GM23338 (cell line): ENCODE results near the gene COL4A2. TPM values are rescaled to one million over a fixed set of nuclear protein-coding genes. Genes with fewer than 3 reads are reported as not detected.

Experiments
- ATAC-seq: fragments of 200-7000 bp; cut with Tn5 transposase; 3 replicates; pipeline ENCODE4 v1.9.1; 2020
- DNase-seq: peaks from one replicate; pipeline ENCODE4 v3.0.0-alpha.2; 2015; ENCODE audit warnings: low spot score
- H2AFZ ChIP-seq: fragments of 200-600 bp; sonication (generic); 2 replicates; pipeline ENCODE4 v1.8.0; 2016; ENCODE audit warnings: antibody characterized with exemption, mild to moderate bottlenecking, moderate library complexity
- H3F3A ChIP-seq: fragments of 200-600 bp; sonication (generic); replicated peaks from 2 replicates; pipeline ENCODE4 v1.8.0; 2017; ENCODE audit warnings: antibody characterized with exemption, mixed run types, low read depth
- H3K27ac ChIP-seq: fragments of 200-600 bp; sonication (generic); 2 replicates; pipeline ENCODE4 v1.6.1; 2016; ENCODE audit warnings: low read depth
- H3K27me3 ChIP-seq: fragments of 200-600 bp; sonication (generic); 2 replicates; pipeline ENCODE4 v1.8.0; 2016; ENCODE audit warnings: mild to moderate bottlenecking, mixed run types, moderate library complexity; ENCODE audit not compliant: insufficient read depth
- H3K36me3 ChIP-seq: fragments of 200-600 bp; sonication (generic); 2 replicates; pipeline ENCODE4 v1.8.0; 2016; ENCODE audit warnings: mild to moderate bottlenecking; ENCODE audit not compliant: insufficient read depth
- H3K4me1 ChIP-seq: fragments of 200-600 bp; sonication (generic); 2 replicates; pipeline ENCODE4 v1.8.0; 2016; ENCODE audit warnings: mild to moderate bottlenecking, moderate library complexity; ENCODE audit not compliant: insufficient read depth
- H3K4me2 ChIP-seq: fragments of 200-600 bp; sonication (generic); 2 replicates; pipeline ENCODE4 v1.7.1; 2017; ENCODE audit warnings: mixed run types
- H3K4me3 ChIP-seq: fragments of 200-600 bp; sonication (generic); 2 replicates; pipeline ENCODE4 v1.6.1; 2016; ENCODE audit warnings: mixed run types
- H3K79me2 ChIP-seq: fragments of 200-600 bp; sonication (generic); replicated peaks from 2 replicates; pipeline ENCODE4 v1.8.0; 2017; ENCODE audit warnings: mild to moderate bottlenecking; ENCODE audit not compliant: insufficient read depth
- H3K9me2 ChIP-seq: fragments of 200-600 bp; sonication (generic); 2 replicates; pipeline ENCODE4 v1.8.0; 2017; ENCODE audit not compliant: insufficient read depth
- H4K20me1 ChIP-seq: fragments of 200-600 bp; sonication (generic); replicated peaks from 2 replicates; pipeline ENCODE4 v1.8.0; 2017; ENCODE audit warnings: mild to moderate bottlenecking; ENCODE audit not compliant: insufficient read depth
- H3K27ac Mint-ChIP-seq: 2 replicates; pipeline ENCODE4 v1.8.0; 2020; ENCODE audit warnings: inconsistent platforms, mild to moderate bottlenecking, moderate library complexity, mixed read lengths
- H3K27me3 Mint-ChIP-seq: 3 replicates; pipeline ENCODE4 v1.8.0; 2022; ENCODE audit warnings: low read depth, mild to moderate bottlenecking, moderate library complexity, mixed read lengths, inconsistent platforms; ENCODE audit not compliant: insufficient read depth, poor library complexity
- H3K36me3 Mint-ChIP-seq: 3 replicates; pipeline ENCODE4 v1.8.0; 2021; ENCODE audit warnings: low read depth, mild to moderate bottlenecking, inconsistent platforms, moderate library complexity, mixed read lengths
- H3K4me1 Mint-ChIP-seq: 3 replicates; pipeline ENCODE4 v1.8.0; 2020; ENCODE audit warnings: mild to moderate bottlenecking, inconsistent platforms, mixed read lengths
- H3K4me3 Mint-ChIP-seq: 3 replicates; pipeline ENCODE4 v1.8.0; 2021; ENCODE audit warnings: moderate library complexity, mild to moderate bottlenecking, inconsistent platforms, mixed read lengths
- H3K9me3 Mint-ChIP-seq: 3 replicates; pipeline ENCODE4 v1.8.0; 2020; ENCODE audit warnings: moderate library complexity, mild to moderate bottlenecking, inconsistent platforms, mixed read lengths
- EZH2phosphoT487 ChIP-seq: fragments of 200-600 bp; sonication (generic); IDR thresholded peaks from one replicate; pipeline ENCODE4 v1.8.1; 2018; ENCODE audit warnings: antibody characterized with exemption; ENCODE audit not compliant: unreplicated experiment
- NANOG ChIP-seq: IDR thresholded peaks from 2 replicates; pipeline ENCODE4 v1.6.1; 2016; ENCODE audit warnings: antibody characterized with exemption, borderline replicate concordance
- POLR2AphosphoS5 ChIP-seq: IDR thresholded peaks from 2 replicates; pipeline ENCODE4 v1.6.1; 2016; ENCODE audit warnings: antibody characterized with exemption, low read depth
- STAT1 ChIP-seq: IDR thresholded peaks from one replicate; pipeline ENCODE4 v1.6.1; 2016; ENCODE audit warnings: antibody characterized with exemption; ENCODE audit not compliant: unreplicated experiment
- polyA plus RNA-seq: library from polyadenylated mRNA; unstranded; fragments of >200 nt; fragmentation: Nextera tagmentation; extraction: Ambion mirVana; gene quantifications from 2 replicates; pipeline ENCODE4 v1.2.1, GENCODE V29; 2016
- total RNA-seq: library from RNA; depleted of rRNA; stranded (reverse); fragments of >200 nt; shearing (Covaris generic); gene quantifications from 2 replicates; pipeline ENCODE4 v1.2.3, GENCODE V29; 2014
- TF ChIP-seq, protein P1 (sequence below), 2 experiments: fragments of 200-600 bp in 1 of 2; sonication (generic) in 1 of 2; conservative IDR thresholded peaks; 2 replicates each; pipeline versions ENCODE4 v1.5.1 to v1.6.1; 2016 to 2017; ENCODE audit warnings: antibody characterized with exemption in 2 of 2, low read depth in 2 of 2, mild to moderate bottlenecking in 2 of 2, moderate library complexity in 1 of 2
- TF ChIP-seq, protein P2 (sequence below): IDR thresholded peaks from 2 replicates; pipeline ENCODE4 v1.6.1; 2016; ENCODE audit warnings: antibody characterized with exemption
- TF ChIP-seq, protein P3 (sequence below): fragments of 250-450 bp; sonication (Bioruptor Pico); IDR thresholded peaks from 2 replicates; pipeline ENCODE4 v1.5.0; 2020; ENCODE audit warnings: mild to moderate bottlenecking, moderate library complexity

Gene COL4A2
- total and polyA plus RNA-seq, 2 experiments from 2014 or later = 37.4 to 131 TPM

DNA sequence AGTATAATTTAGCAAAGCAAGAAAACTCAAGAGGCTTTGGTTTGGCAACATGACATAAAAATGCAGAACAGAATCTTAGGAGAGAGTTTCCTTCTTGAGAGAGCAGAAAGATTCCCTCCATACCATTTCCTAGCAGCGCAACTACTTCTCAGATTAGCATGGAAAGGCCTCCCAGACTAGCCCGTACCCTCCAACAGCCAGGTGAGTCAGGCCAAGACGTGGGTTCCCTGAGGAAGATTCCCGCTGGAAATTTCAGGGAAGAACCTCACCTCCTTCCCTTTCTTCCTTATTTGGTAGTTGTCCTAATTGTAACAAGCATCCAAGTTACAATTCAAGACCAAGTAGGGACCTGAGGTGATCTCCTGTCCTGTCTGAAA, 12.3 kb downstream of the COL4A2 start:
- peaks cover 50% of the 10 kb centered on the region for H3K79me2 ChIP-seq
- H3K27me3 Mint-ChIP-seq = peaks cover 8% of the 10 kb centered on the region
- no peaks in the 10 kb centered on the region for H3F3A ChIP-seq
- H2AFZ ChIP-seq = no peak overlapping the region
- H3K27ac Mint-ChIP-seq = peak overlapping the region; percentile 65; the same call in 1 of the 2 replicates
- peaks cover 17% of the 10 kb centered on the region for H3K36me3 Mint-ChIP-seq
- H3K4me3 Mint-ChIP-seq = no peak overlapping the region
- no peaks in the 10 kb centered on the region; the same call in 1 of the 2 replicates for H3K36me3 ChIP-seq
- peaks cover 7% of the 10 kb centered on the region for H3K4me1 ChIP-seq
- H3K9me3 Mint-ChIP-seq = peaks cover 4% of the 10 kb centered on the region; the same call in 2 of the 3 replicates
- H3K27ac ChIP-seq = 0 out of 2 replicates have a peak overlapping the region, but pooled peaks have one; percentile 42
- no peaks in the 10 kb centered on the region for H3K9me2 ChIP-seq
- ATAC-seq (peak; percentile 32), DNase-seq (no peak)
- H3K4me1 Mint-ChIP-seq = peaks cover 25% of the 10 kb centered on the region
- H3K4me3 ChIP-seq = no peak overlapping the region
- TF ChIP-seq POLR2AphosphoS5 = no peak
- TF ChIP-seq, protein P1, sequence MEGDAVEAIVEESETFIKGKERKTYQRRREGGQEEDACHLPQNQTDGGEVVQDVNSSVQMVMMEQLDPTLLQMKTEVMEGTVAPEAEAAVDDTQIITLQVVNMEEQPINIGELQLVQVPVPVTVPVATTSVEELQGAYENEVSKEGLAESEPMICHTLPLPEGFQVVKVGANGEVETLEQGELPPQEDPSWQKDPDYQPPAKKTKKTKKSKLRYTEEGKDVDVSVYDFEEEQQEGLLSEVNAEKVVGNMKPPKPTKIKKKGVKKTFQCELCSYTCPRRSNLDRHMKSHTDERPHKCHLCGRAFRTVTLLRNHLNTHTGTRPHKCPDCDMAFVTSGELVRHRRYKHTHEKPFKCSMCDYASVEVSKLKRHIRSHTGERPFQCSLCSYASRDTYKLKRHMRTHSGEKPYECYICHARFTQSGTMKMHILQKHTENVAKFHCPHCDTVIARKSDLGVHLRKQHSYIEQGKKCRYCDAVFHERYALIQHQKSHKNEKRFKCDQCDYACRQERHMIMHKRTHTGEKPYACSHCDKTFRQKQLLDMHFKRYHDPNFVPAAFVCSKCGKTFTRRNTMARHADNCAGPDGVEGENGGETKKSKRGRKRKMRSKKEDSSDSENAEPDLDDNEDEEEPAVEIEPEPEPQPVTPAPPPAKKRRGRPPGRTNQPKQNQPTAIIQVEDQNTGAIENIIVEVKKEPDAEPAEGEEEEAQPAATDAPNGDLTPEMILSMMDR (conservative IDR thresholded peaks at IDR 0.05; ENCODE audit: low read depth in 2 of 2) = no peak
- TF ChIP-seq STAT1 = no peak
- TF ChIP-seq NANOG = no peak
- TF ChIP-seq EZH2phosphoT487 = no peak
- TF ChIP-seq, protein P2, sequence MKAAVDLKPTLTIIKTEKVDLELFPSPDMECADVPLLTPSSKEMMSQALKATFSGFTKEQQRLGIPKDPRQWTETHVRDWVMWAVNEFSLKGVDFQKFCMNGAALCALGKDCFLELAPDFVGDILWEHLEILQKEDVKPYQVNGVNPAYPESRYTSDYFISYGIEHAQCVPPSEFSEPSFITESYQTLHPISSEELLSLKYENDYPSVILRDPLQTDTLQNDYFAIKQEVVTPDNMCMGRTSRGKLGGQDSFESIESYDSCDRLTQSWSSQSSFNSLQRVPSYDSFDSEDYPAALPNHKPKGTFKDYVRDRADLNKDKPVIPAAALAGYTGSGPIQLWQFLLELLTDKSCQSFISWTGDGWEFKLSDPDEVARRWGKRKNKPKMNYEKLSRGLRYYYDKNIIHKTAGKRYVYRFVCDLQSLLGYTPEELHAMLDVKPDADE = no peak
- H3K4me2 ChIP-seq = no peak overlapping the region
- no peaks in the 10 kb centered on the region for H3K27me3 ChIP-seq
- H4K20me1 ChIP-seq = no peaks in the 10 kb centered on the region; the same call in none of the 2 replicates

DNA sequence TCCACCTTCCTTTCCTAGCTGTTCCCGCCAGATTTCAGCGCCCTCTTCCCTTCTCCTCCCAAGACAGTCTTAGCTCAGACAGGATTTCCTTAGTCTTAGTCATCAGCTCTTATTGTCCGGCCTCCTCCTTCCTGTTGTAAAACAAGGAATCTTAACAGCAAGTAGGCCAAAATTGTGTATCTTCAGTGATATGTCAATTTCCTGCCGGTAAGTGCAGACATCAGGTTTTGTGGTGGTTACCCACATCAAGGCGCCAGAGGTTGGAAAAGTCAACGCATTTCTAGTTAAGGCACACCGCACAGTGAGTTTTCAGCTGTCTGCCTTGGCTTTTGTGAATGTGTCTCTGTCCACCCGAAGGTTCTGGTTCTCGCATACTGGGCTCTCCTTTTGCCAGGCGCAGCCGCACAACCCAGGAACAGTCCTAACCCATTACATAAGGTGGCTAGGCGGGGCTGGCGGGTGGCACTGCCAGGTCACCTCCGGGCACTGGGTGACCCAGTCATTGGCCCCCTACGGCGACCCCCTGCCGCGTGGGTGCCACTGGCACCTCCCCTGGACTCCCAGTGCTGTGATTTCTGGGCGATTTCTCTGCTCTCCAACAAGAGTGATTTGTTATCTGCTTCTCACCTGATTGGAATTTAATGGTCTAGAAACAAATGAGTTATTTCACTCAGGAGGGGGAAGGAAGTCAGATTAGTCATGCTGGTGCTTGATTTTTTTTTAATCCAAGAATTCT, 12.9 kb downstream of the COL4A2 start:
- DNase-seq = no peak
- Mint-ChIP-seq H3K9me3 (peaks cover 4% of the 10 kb centered on the region; the same call in 2 of the 3 replicates), H3K36me3 (peaks cover 21% of the 10 kb centered on the region), H3K27ac (peak overlapping the region; percentile 65; the same call in 1 of the 2 replicates), H3K27me3 (peaks cover 8% of the 10 kb centered on the region), H3K4me3 (no peak overlapping the region), H3K4me1 (peaks cover 29% of the 10 kb centered on the region)
- ATAC-seq = peak; percentile 19
- no peak overlapping the region for H3K27ac ChIP-seq
- H4K20me1 ChIP-seq = no peaks in the 10 kb centered on the region; the same call in none of the 2 replicates
- H3K4me3 ChIP-seq = no peak overlapping the region
- no peak overlapping the region for H3K4me2 ChIP-seq
- H3K36me3 ChIP-seq = no peaks in the 10 kb centered on the region; the same call in 1 of the 2 replicates
- peaks cover 53% of the 10 kb centered on the region for H3K79me2 ChIP-seq
- no peaks in the 10 kb centered on the region for H3K9me2 ChIP-seq
- H3K27me3 ChIP-seq = no peaks in the 10 kb centered on the region
- H2AFZ ChIP-seq = no peak overlapping the region
- H3K4me1 ChIP-seq = peaks cover 10% of the 10 kb centered on the region
- no peaks in the 10 kb centered on the region for H3F3A ChIP-seq
- TF ChIP-seq, protein P3, sequence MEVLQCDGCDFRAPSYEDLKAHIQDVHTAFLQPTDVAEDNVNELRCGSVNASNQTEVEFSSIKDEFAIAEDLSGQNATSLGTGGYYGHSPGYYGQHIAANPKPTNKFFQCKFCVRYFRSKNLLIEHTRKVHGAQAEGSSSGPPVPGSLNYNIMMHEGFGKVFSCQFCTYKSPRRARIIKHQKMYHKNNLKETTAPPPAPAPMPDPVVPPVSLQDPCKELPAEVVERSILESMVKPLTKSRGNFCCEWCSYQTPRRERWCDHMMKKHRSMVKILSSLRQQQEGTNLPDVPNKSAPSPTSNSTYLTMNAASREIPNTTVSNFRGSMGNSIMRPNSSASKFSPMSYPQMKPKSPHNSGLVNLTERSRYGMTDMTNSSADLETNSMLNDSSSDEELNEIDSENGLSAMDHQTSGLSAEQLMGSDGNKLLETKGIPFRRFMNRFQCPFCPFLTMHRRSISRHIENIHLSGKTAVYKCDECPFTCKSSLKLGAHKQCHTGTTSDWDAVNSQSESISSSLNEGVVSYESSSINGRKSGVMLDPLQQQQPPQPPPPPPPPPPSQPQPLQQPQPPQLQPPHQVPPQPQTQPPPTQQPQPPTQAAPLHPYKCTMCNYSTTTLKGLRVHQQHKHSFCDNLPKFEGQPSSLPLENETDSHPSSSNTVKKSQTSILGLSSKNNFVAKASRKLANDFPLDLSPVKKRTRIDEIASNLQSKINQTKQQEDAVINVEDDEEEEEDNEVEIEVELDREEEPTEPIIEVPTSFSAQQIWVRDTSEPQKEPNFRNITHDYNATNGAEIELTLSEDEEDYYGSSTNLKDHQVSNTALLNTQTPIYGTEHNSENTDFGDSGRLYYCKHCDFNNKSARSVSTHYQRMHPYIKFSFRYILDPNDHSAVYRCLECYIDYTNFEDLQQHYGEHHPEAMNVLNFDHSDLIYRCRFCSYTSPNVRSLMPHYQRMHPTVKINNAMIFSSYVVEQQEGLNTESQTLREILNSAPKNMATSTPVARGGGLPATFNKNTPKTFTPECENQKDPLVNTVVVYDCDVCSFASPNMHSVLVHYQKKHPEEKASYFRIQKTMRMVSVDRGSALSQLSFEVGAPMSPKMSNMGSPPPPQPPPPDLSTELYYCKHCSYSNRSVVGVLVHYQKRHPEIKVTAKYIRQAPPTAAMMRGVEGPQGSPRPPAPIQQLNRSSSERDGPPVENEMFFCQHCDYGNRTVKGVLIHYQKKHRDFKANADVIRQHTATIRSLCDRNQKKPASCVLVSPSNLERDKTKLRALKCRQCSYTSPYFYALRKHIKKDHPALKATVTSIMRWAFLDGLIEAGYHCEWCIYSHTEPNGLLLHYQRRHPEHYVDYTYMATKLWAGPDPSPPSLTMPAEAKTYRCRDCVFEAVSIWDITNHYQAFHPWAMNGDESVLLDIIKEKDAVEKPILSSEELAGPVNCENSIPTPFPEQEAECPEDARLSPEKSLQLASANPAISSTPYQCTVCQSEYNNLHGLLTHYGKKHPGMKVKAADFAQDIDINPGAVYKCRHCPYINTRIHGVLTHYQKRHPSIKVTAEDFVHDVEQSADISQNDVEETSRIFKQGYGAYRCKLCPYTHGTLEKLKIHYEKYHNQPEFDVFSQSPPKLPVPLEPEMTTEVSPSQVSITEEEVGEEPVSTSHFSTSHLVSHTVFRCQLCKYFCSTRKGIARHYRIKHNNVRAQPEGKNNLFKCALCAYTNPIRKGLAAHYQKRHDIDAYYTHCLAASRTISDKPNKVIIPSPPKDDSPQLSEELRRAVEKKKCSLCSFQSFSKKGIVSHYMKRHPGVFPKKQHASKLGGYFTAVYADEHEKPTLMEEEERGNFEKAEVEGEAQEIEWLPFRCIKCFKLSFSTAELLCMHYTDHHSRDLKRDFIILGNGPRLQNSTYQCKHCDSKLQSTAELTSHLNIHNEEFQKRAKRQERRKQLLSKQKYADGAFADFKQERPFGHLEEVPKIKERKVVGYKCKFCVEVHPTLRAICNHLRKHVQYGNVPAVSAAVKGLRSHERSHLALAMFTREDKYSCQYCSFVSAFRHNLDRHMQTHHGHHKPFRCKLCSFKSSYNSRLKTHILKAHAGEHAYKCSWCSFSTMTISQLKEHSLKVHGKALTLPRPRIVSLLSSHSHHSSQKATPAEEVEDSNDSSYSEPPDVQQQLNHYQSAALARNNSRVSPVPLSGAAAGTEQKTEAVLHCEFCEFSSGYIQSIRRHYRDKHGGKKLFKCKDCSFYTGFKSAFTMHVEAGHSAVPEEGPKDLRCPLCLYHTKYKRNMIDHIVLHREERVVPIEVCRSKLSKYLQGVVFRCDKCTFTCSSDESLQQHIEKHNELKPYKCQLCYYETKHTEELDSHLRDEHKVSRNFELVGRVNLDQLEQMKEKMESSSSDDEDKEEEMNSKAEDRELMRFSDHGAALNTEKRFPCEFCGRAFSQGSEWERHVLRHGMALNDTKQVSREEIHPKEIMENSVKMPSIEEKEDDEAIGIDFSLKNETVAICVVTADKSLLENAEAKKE = no peak
- TF ChIP-seq POLR2AphosphoS5 = no peak
